GM10847 (cell line): Measurements from ENCODE around the gene SPHKAP.

ENCODE experiments used
- POLR2A ChIP-seq: IDR thresholded peaks from 2 replicates; pipeline ENCODE4 v1.6.1; 2011; ENCODE audit not compliant: insufficient read length; ENCODE audit errors: extremely low read depth

SPHKAP gene

GRCh38 chr2:228059735-228060134, 121.8 kb downstream of the SPHKAP start:
- TF ChIP-seq POLR2A: no peak

DNA sequence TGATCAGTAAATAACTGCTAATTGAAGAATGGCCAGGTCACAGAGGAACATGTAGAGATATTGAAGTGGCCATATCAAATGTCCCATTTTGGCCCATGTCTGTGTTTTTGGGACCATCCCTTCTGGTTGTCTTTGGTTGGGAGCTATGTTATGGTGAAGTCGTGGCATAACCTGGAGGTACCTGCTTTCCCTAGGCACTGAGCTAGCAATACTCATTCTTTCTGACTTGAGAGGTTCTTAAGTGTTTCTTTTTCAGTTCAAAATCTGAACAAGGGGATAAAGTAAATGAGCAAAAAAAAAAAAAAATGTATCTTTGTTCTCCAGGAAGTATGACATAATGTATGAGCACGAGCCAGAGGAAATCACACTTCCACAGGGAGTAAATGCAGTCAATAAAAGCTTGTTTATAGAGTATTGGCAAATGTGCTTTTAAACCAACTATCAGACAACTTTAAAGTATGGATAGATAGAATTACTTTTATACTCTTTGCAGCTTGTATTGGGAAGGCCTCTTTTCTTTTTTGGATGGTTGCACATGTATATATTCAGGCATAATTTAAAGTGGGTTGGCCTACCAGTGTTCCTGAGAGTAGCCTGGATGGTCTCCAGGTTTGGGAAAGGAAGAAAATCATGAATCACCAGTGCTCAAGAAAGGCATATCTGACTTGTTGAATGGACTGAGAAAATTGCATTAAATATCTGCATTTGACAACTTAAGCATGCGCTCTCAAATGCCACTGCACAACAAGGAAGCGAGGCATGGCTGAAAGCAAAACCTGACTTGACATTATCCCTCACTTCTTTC, 125.0 kb downstream of the SPHKAP start:
- TF ChIP-seq POLR2A: no peak

GRCh38 chr2:228048838-228049490, 132.5 kb downstream of the SPHKAP start:
- no peak for TF ChIP-seq POLR2A

DNA sequence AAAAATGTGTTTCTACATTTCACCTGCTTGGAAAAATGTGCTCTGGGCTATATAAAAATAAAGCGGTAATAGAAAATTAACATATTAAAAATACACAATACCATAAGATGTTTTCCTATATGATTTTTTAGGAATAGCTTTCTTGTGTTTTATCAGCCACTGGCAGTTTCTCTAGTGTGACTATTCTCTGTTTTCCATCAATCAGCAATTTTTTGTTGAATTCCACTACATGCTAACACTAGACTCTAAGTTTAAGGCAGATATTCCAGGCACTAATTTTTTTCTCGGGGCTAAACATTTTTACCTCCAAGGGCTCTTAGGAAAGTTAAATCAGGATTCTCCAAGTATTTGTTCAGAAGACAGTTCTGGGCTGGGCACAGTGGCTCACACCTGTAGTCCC, 140.5 kb downstream of the SPHKAP start:
- TF ChIP-seq POLR2A: no peak

GRCh38 chr2:228039752-228040534, 141.5 kb downstream of the SPHKAP start:
- TF ChIP-seq POLR2A: no peak

DNA sequence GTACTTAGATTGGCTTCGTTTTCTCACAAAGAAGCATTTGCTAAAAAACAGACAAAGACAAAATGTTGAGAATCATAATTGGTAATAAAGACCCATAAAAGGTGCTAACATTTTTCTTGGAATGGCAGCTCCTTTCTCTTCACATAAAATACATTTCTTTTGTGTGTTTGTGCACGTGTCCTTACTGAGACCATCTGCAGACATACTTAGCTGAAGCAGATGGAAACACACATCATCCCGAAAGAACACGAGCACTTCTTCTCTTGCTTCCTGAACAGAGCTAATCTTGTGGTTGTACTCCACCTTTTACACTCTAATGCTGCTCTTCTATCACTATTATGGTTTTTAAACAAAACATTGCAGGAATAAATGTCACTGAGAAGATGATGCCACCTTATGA, 142.5 kb downstream of the SPHKAP start:
- TF ChIP-seq POLR2A: no peak

GRCh38 chr2:228037915-228038314, 143.6 kb downstream of the SPHKAP start:
- no peak for TF ChIP-seq POLR2A

- TF ChIP-seq POLR2A: no peak
Observed at GRCh38 chr2:228023619-228024018, 157.9 kb downstream of the SPHKAP start.

DNA sequence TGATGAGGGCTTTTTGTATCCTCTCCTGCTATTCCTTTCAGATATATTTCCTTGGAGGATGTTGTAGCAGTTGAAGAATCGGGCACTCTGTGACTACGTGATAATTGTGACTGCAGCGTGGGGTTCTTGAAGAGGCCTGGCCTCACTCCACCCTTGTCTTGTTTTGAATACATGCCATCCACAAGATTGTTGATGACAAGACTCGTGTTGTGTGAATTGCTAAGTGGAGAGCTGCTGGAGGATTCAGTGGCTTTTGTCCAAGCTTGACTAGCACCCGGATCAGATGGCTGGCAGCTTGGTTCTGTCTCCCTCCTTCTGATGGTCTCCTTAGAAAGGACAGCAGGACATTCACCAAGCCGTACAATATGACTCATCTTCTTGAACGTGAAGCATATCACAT, 163.2 kb downstream of the SPHKAP start:
- TF ChIP-seq POLR2A: no peak

DNA sequence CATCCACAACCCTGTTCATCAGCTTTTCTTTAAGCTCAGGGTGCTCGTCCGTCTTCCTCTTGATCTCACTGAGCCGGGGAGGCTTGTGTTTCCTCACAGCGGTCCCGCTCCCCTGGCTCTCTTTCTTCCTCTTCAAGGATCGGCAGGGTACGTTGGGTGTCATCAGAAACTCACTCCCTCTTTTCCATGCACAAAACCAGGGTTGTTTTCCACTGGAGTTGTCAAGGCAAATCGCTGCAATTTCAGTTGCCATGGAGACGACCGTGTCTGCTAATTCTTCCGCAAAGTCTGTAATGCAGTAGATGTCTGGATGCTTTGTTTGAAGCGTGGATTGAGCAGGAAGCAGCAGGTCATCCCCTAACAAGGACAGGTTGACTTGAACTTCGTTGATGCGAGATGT, 163.7 kb downstream of the SPHKAP start:
- no peak for TF ChIP-seq POLR2A

GRCh38 chr2:228016402-228016801, 165.1 kb downstream of the SPHKAP start:
- TF ChIP-seq POLR2A: no peak

DNA sequence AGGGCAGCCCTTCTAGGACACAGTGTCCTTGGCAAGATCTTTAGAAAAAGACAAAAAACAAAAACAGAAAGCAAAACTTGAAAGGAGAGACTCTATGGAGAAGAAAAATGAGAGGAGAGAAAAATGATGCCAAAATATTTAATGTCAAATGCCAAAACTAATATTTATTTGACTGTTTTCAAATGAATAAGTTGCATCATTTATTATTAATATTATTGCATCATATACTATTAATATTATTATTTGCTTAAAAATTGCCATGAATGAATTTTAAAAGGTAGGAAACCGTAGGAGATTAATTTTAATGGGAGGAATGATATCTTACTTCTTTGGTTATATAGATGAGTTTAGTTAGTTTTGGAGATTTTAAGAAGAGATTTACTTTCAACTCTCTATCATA, 165.7 kb downstream of the SPHKAP start:
- TF ChIP-seq POLR2A: no peak

- no peak for TF ChIP-seq POLR2A
Observed at GRCh38 chr2:227996366-227996765, 185.1 kb downstream of the SPHKAP start.

GRCh38 chr2:227990937-227991336, 190.6 kb downstream of the SPHKAP start:
- TF ChIP-seq POLR2A: no peak

DNA sequence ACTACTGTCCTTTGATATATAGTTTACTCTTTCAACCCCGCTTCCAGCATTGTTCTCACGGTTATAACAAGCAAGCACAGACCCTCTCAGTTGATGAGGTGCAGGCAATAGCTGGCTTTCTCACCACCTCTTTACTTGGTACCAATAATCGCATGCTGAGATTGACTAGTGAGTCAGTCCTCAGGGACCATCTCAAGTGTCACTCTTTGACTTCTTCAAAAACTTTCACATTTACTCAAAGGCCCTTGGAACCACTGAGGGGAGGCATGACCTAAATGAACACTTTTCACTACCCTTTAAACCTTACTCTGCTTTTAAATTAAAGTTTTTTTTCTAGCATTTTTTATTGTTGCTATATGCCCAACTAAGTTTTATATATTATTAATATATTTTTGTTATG, 208.2 kb downstream of the SPHKAP start:
- TF ChIP-seq POLR2A: no peak
